HepG2 (cell line): Measurements from ENCODE around the gene IGFBP5. TPM values are rescaled to one million over a fixed set of nuclear protein-coding genes. Genes with fewer than 3 reads are reported as not detected.

Experiments used
- BCL6 ChIP-seq: IDR thresholded peaks from 2 replicates; pipeline ENCODE4 v1.6.1; 2016; ENCODE audit warnings: missing genetic modification reagents, missing compliant biosample characterization
- CHD2 ChIP-seq: IDR thresholded peaks from 2 replicates; pipeline ENCODE4 v1.6.1; 2011; ENCODE audit warnings: low read depth, low read length, improper control_type of control experiment
- E2F2 ChIP-seq: sonication (generic); formaldehyde crosslinking; IDR thresholded peaks from 2 replicates; pipeline ENCODE4 v1.4.0; 2020; ENCODE audit warnings: missing genetic modification reagents, borderline replicate concordance
- KDM5B ChIP-seq: sonication (generic); formaldehyde crosslinking; IDR thresholded peaks from 2 replicates; pipeline ENCODE4 v1.4.0; 2020; ENCODE audit warnings: missing genetic modification reagents, mild to moderate bottlenecking, borderline replicate concordance
- PITX1 ChIP-seq: sonication (generic); formaldehyde crosslinking; IDR thresholded peaks from 2 replicates; pipeline ENCODE4 v1.5.1; 2020; ENCODE audit warnings: mild to moderate bottlenecking, missing genetic modification reagents
- RAD51 ChIP-seq: fragments of 450-650 bp; IDR thresholded peaks from 2 replicates; pipeline ENCODE4 v1.6.1; 2016; ENCODE audit warnings: borderline replicate concordance
- SOX13 ChIP-seq, 3 experiments: fragments of 450-650 bp in 1 of 3; sonication (generic) in 1 of 3; formaldehyde crosslinking in 1 of 3; IDR thresholded peaks in 2 of 3; conservative IDR thresholded peaks in 1 of 3; 2 replicates each; pipeline versions ENCODE4 v1.5.0 to v1.6.1; 2016 to 2020; ENCODE audit warnings: antibody characterized with exemption in 1 of 3, mild to moderate bottlenecking in 1 of 3, missing compliant biosample characterization in 1 of 3, missing genetic modification reagents in 1 of 3, moderate library complexity in 1 of 3
- TEAD3 ChIP-seq: optimal IDR thresholded peaks from 2 replicates; pipeline ENCODE3; 2016; ENCODE audit warnings: borderline replicate concordance
- THAP8 ChIP-seq: sonication (generic); formaldehyde crosslinking; IDR thresholded peaks from 2 replicates; pipeline ENCODE4 v1.5.1; 2020; ENCODE audit warnings: missing genetic modification reagents, mild to moderate bottlenecking, borderline replicate concordance
- ZBTB25 ChIP-seq: IDR thresholded peaks from 2 replicates; pipeline ENCODE4 v1.6.1; 2018; ENCODE audit warnings: missing genetic modification reagents
- ZBTB4 ChIP-seq: sonication (generic); formaldehyde crosslinking; IDR thresholded peaks from 2 replicates; pipeline ENCODE4 v1.4.0; 2020; ENCODE audit warnings: missing genetic modification reagents, mild to moderate bottlenecking, borderline replicate concordance
- ZMAT5 ChIP-seq: sonication (generic); formaldehyde crosslinking; IDR thresholded peaks from 2 replicates; pipeline ENCODE4 v1.5.0; 2020; ENCODE audit warnings: mild to moderate bottlenecking, low read depth, missing genetic modification reagents, borderline replicate concordance
- ZNF549 ChIP-seq: sonication (generic); formaldehyde crosslinking; IDR thresholded peaks from 2 replicates; pipeline ENCODE4 v1.5.0; 2020; ENCODE audit warnings: missing genetic modification reagents
- ZNF577 ChIP-seq: sonication (generic); formaldehyde crosslinking; IDR thresholded peaks from 2 replicates; pipeline ENCODE4 v1.4.0; 2020; ENCODE audit warnings: mild to moderate bottlenecking, low read depth, missing genetic modification reagents, borderline replicate concordance
- ZNF772 ChIP-seq: sonication (generic); formaldehyde crosslinking; IDR thresholded peaks from 2 replicates; pipeline ENCODE4 v1.5.0; 2020; ENCODE audit warnings: mild to moderate bottlenecking, missing genetic modification reagents
- ZNF83 ChIP-seq: sonication (generic); formaldehyde crosslinking; IDR thresholded peaks from 2 replicates; pipeline ENCODE4 v1.4.0; 2020; ENCODE audit warnings: missing genetic modification reagents, mild to moderate bottlenecking, borderline replicate concordance
- ZSCAN30 ChIP-seq: sonication (generic); formaldehyde crosslinking; IDR thresholded peaks from 2 replicates; pipeline ENCODE4 v1.5.0; 2020; ENCODE audit warnings: mild to moderate bottlenecking, missing genetic modification reagents
- ZZZ3 ChIP-seq: sonication (generic); formaldehyde crosslinking; IDR thresholded peaks from 2 replicates; pipeline ENCODE4 v1.4.0; 2020; ENCODE audit warnings: missing genetic modification reagents, mild to moderate bottlenecking, borderline replicate concordance
- polyA plus RNA-seq, 8 experiments: library from polyadenylated mRNA; depleted of rRNA in 3 of 8; stranded (reverse) in 7 of 8; unstranded in 1 of 8; fragments of >200 nt; fragmentation: Illumina TruSeq in 4 of 8; extraction: Trizol in 4 of 8; gene quantifications; 2 replicates each; pipeline versions ENCODE4 v1.2.1 to v1.2.3, GENCODE V29; 2011 to 2016; ENCODE audit warnings: low read depth in 4 of 8, missing spikeins in 1 of 8, mixed read lengths in 1 of 8; ENCODE audit not compliant: insufficient read depth in 1 of 8
- total RNA-seq, 5 experiments: library from RNA; depleted of rRNA; stranded (reverse); fragments of >200 nt; fragmentation: Illumina TruSeq; extraction: Trizol; gene quantifications; 2 replicates each; pipeline ENCODE4 v1.2.3, GENCODE V29; 2016; ENCODE audit warnings: low read depth in 1 of 5
- TF ChIP-seq, protein P1 (sequence below): sonication (generic); formaldehyde crosslinking; IDR thresholded peaks from 2 replicates; pipeline ENCODE4 v1.5.0; 2020; ENCODE audit warnings: missing genetic modification reagents

IGFBP5 gene
- total and polyA plus RNA-seq, 2 of the 13 experiments (the other 11 are each of a cell fraction or from before 2014, with no cell fraction given): 0.15 TPM; not detected in 1

- TF ChIP-seq ZBTB25 (CRISPR knock-in tag): no peak
- no peak for TF ChIP-seq ZNF549 (CRISPR knock-in tag)
- peak; percentile 24; the same call in 1 of the 2 replicates for TF ChIP-seq ZZZ3 (CRISPR knock-in tag)
- TF ChIP-seq THAP8 (CRISPR knock-in tag): no peak
- no peak for TF ChIP-seq CHD2
- no peak for TF ChIP-seq SOX13 (IDR thresholded peaks at IDR 0.05)
- TF ChIP-seq SOX13 (CRISPR knock-in tag; conservative IDR thresholded peaks at IDR 0.05 in 1 of 2, IDR thresholded peaks at IDR 0.05 in 1 of 2): no peak
- TF ChIP-seq RAD51: no peak
- TF ChIP-seq ZNF577 (CRISPR knock-in tag): no peak
- TF ChIP-seq ZMAT5 (CRISPR knock-in tag): no peak
- TF ChIP-seq ZNF772: 0 out of 2 replicates have a peak, but pooled peaks have one; percentile 70
- no peak for TF ChIP-seq ZSCAN30 (CRISPR knock-in tag)
- no peak for TF ChIP-seq BCL6 (CRISPR knock-in tag)
- peak; percentile 31 for TF ChIP-seq TEAD3 (CRISPR knock-in tag)
- peak; percentile 37; the same call in 1 of the 2 replicates for TF ChIP-seq PITX1
- no peak for TF ChIP-seq E2F2 (CRISPR knock-in tag)
- TF ChIP-seq, protein P1, sequence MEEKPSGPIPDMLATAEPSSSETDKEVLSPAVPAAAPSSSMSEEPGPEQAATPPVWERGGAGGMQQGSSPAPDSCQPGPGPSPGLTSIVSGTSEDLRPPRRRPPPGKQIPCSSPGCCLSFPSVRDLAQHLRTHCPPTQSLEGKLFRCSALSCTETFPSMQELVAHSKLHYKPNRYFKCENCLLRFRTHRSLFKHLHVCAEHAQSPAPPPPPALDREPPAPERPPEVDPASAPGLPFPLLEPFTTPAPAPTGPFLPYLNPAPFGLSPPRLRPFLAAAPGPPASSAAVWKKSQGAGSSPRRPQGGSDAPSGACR (CRISPR knock-in tag): no peak
- no peak for TF ChIP-seq ZNF83 (CRISPR knock-in tag)
- peak; percentile 87 for TF ChIP-seq ZBTB4 (CRISPR knock-in tag)
- no peak; the same call in 1 of the 2 replicates for TF ChIP-seq KDM5B (CRISPR knock-in tag)
Observed at GRCh38 chr2:216661639-216662375, 33.5 kb downstream of the IGFBP5 start (continued).
